Measurements from ENCODE around the gene MPHOSPH8. TPM values are rescaled to one million over a fixed set of nuclear protein-coding genes. Genes with fewer than 3 reads are reported as not detected.

Gene MPHOSPH8
- total and polyA plus RNA-seq, 2 of the 4 experiments (the other 2 are of a cell fraction): 11.7 to 16.4 TPM

- H3K27ac ChIP-seq (ENCODE audit: insufficient read depth, low read length): no peak overlapping the region
- in situ Hi-C loops (cut with MboI; ENCODE audit: low sequenced_read_pairs): no loop called here
- peak; percentile 82 for ATAC-seq (ENCODE audit: low read depth)
These were observed 79.9 kb downstream of the MPHOSPH8 start for GRCh38 chr13:19713186-19713965.

More at GRCh38 chr13:19713186-19713965, 79.9 kb downstream of the MPHOSPH8 start:
- Histone ChIP-seq H3K4me1 (ENCODE audit: control insufficient read depth, insufficient read depth, low read length) (peaks cover 2% of the 10 kb centered on the region; the same call in 1 of the 2 replicates), H4K20me1 (ENCODE audit: insufficient read depth, low read length) (no peaks in the 10 kb centered on the region), H2AK5ac (ENCODE audit: low read depth, low read length) (no peak overlapping the region), H3K23ac (ENCODE audit: low read depth, low read length) (no peak overlapping the region), H3K9me1 (ENCODE audit: insufficient read depth, low read length) (no peaks in the 10 kb centered on the region), H4K91ac (ENCODE audit: insufficient read depth, low read depth, low read length) (no peak overlapping the region), H3K36me3 (ENCODE audit: control insufficient read depth, insufficient read depth, low read length) (peaks cover 7% of the 10 kb centered on the region), H4K5ac (ENCODE audit: low read depth, low read length) (no peak overlapping the region), H3K9me3 (ENCODE audit: control insufficient read depth, insufficient read depth, low read length) (no peaks in the 10 kb centered on the region), H3K14ac (replicated peaks; ENCODE audit: low read depth, low read length) (no peak overlapping the region), H3K4ac (ENCODE audit: low read depth, low read length) (no peak overlapping the region), H2BK5ac (ENCODE audit: low read depth, low read length, poor library complexity, severe bottlenecking) (no peak overlapping the region), H3K27me3 (ENCODE audit: control insufficient read depth, insufficient read depth, low read length) (no peaks in the 10 kb centered on the region), H3K4me2 (ENCODE audit: low read depth, low read length) (no peak overlapping the region), H4K8ac (ENCODE audit: low read depth in 2 of 2, low read length in 2 of 2) (no peak overlapping the region; a peak in 1 of 4 replicates), H3K18ac (ENCODE audit: low read depth, low read length) (no peak overlapping the region), H2AFZ (replicated peaks; ENCODE audit: low read length, poor library complexity) (no peak overlapping the region), H2BK120ac (ENCODE audit: low read depth, low read length) (no peak overlapping the region), H2AK9ac (replicated peaks; ENCODE audit: low read depth, low read length, poor library complexity) (no peak overlapping the region), H3K9ac (ENCODE audit: low read depth, low read length) (no peak overlapping the region), H3K79me1 (ENCODE audit: low read depth in 1 of 2, low read length in 2 of 2) (peaks cover 6 to 36% of the 10 kb centered on the region in 2 experiments), H3K4me3 (ENCODE audit: insufficient read depth, low read depth, low read length) (no peak overlapping the region), H3K56ac (ENCODE audit: extremely low read depth, insufficient read depth, low read length) (no peak overlapping the region), H2BK15ac (ENCODE audit: low read depth, low read length) (no peak overlapping the region), H2BK20ac (ENCODE audit: low read depth, low read length) (no peak overlapping the region; the same call in 1 of the 2 replicates)
- ChIA-PET POLR2A (ENCODE audit: unreplicated experiment) (no interaction called here), CTCF (no interaction called here)
- intact Hi-C loops (cut with micrococcal nuclease): loop anchor here (10.0 kb wide), 1 partner anchor 51 kb away; no protein-coding TSS in a partner anchor
- peak; percentile 85 for DNase-seq
- no TSS peak for BruUV-seq (replicated peaks)
- no CpG with 5 or more reads among the region's 10 CpGs for WGBS, 2 experiments (ENCODE audit: extremely low coverage in 2 of 2, insufficient read length in 1 of 2)
- dilution Hi-C loops (cut with HindIII; ENCODE audit: low sequenced_read_pairs, unreplicated experiment): no loop called here
- TF ChIP-seq FOS (IDR thresholded peaks at IDR 0.05; ENCODE audit: low read depth, low read length): 0 out of 2 replicates have a peak, but pooled peaks have one; percentile 21
- TF ChIP-seq ELK1 (IDR thresholded peaks at IDR 0.05; ENCODE audit: borderline replicate concordance, low read depth, low read length): no peak
